Measurements from ENCODE around the gene PRR35.

Gene PRR35

GRCh38 chr16:525520-526180 is 34.5 kb upstream of the PRR35 start:
- peak overlapping the region; percentile 78 for H3K4me3 ChIP-seq (ENCODE audit: low read length)
- H3K4me2 ChIP-seq (ENCODE audit: low read length): peak overlapping the region; percentile 81
- TF ChIP-seq EZH2phosphoT487 (IDR thresholded peaks at IDR 0.05; ENCODE audit: borderline replicate concordance, low read length): no peak
- H3K27ac ChIP-seq (ENCODE audit: low read depth, low read length): 0 out of 2 replicates have a peak overlapping the region, but pooled peaks have one; percentile 20
- peaks cover 30% of the 10 kb centered on the region for H3K36me3 ChIP-seq (ENCODE audit: control insufficient read depth, low read length)
- no peaks in the 10 kb centered on the region for H3K27me3 ChIP-seq (ENCODE audit: control insufficient read depth, low read length)
- peaks cover 60% of the 10 kb centered on the region for H3K79me2 ChIP-seq (ENCODE audit: control insufficient read depth, low read length)
- peaks cover 5% of the 10 kb centered on the region for H3F3A ChIP-seq (ENCODE audit: control insufficient read depth, insufficient read depth)
- H3K4me1 ChIP-seq (ENCODE audit: control insufficient read depth, low read length): peaks cover 39% of the 10 kb centered on the region
- H3K9me2 ChIP-seq (replicated peaks; ENCODE audit: control insufficient read depth, low read length): no peaks in the 10 kb centered on the region
- no peaks in the 10 kb centered on the region for H3K9me3 ChIP-seq (ENCODE audit: control insufficient read depth, insufficient read depth, low read length)
- peaks cover 14% of the 10 kb centered on the region for H4K20me1 ChIP-seq (ENCODE audit: control insufficient read depth, insufficient read depth, low read depth, low read length)

- peaks cover 39% of the 10 kb centered on the region for H3K4me1 ChIP-seq (ENCODE audit: control insufficient read depth, low read length)
- H3K27me3 ChIP-seq (ENCODE audit: control insufficient read depth, low read length): no peaks in the 10 kb centered on the region
- H3K4me3 ChIP-seq (ENCODE audit: low read length): peak overlapping the region; percentile 78
- H3K9me3 ChIP-seq (ENCODE audit: control insufficient read depth, insufficient read depth, low read length): no peaks in the 10 kb centered on the region
- H3K79me2 ChIP-seq (ENCODE audit: control insufficient read depth, low read length): peaks cover 67% of the 10 kb centered on the region
- no peak for TF ChIP-seq EZH2phosphoT487 (IDR thresholded peaks at IDR 0.05; ENCODE audit: borderline replicate concordance, low read length)
- no peak for TF ChIP-seq CTCF (IDR thresholded peaks at IDR 0.05; ENCODE audit: low read depth, low read length, poor library complexity, severe bottlenecking)
- peaks cover 14% of the 10 kb centered on the region for H4K20me1 ChIP-seq (ENCODE audit: control insufficient read depth, insufficient read depth, low read depth, low read length)
- H3K4me2 ChIP-seq (ENCODE audit: low read length): peak overlapping the region; percentile 81
- H3K27ac ChIP-seq (ENCODE audit: low read depth, low read length): peak overlapping the region; percentile 46
- peaks cover 5% of the 10 kb centered on the region for H3F3A ChIP-seq (ENCODE audit: control insufficient read depth, insufficient read depth)
- H3K9me2 ChIP-seq (replicated peaks; ENCODE audit: control insufficient read depth, low read length): no peaks in the 10 kb centered on the region
- peaks cover 31% of the 10 kb centered on the region for H3K36me3 ChIP-seq (ENCODE audit: control insufficient read depth, low read length)
Measured at GRCh38 chr16:526181-527014, 33.8 kb upstream of the PRR35 start.

- Histone ChIP-seq H3K36me3 (ENCODE audit: control insufficient read depth, low read length) (peaks cover 31% of the 10 kb centered on the region), H3K79me2 (ENCODE audit: control insufficient read depth, low read length) (peaks cover 76% of the 10 kb centered on the region), H4K20me1 (ENCODE audit: control insufficient read depth, insufficient read depth, low read depth, low read length) (peaks cover 14% of the 10 kb centered on the region)
Measured at GRCh38 chr16:527015-527903, 32.9 kb upstream of the PRR35 start, which contains the start of gene CAPN15. Gene CAPN15, plus strand, starts transcription at chr16:527712. Its CDS starts 19,127 bp downstream, at chr16:546839.

More at GRCh38 chr16:527015-527903, 32.9 kb upstream of the PRR35 start, which contains the start of gene CAPN15:
- Histone ChIP-seq H3K4me1 (ENCODE audit: control insufficient read depth, low read length) (peaks cover 39% of the 10 kb centered on the region), H3K9me2 (replicated peaks; ENCODE audit: control insufficient read depth, low read length) (no peaks in the 10 kb centered on the region), H3K4me3 (ENCODE audit: low read length) (peak within 1 kb of the TSS; percentile 83), H3K27me3 (ENCODE audit: control insufficient read depth, low read length) (no peaks in the 10 kb centered on the region), H3K4me2 (ENCODE audit: low read length) (peak within 1 kb of the TSS; percentile 81), H3K27ac (ENCODE audit: low read depth, low read length) (peak within 1 kb of the TSS; percentile 46), H3F3A (ENCODE audit: control insufficient read depth, insufficient read depth) (peaks cover 5% of the 10 kb centered on the region), H3K9me3 (ENCODE audit: control insufficient read depth, insufficient read depth, low read length) (no peaks in the 10 kb centered on the region)
- TF ChIP-seq EZH2phosphoT487 (IDR thresholded peaks at IDR 0.05; ENCODE audit: borderline replicate concordance, low read length) (no peak), CTCF (IDR thresholded peaks at IDR 0.05; ENCODE audit: low read depth, low read length, poor library complexity, severe bottlenecking) (no peak)

Data from DOHH2 (cell line).